Neutrophil (primary cell): ENCODE results near the gene PLEKHA6.
A peak's percentile ranks its signal among the peaks of the same experiment; 100 is the strongest.

Experiments used
- H3K27ac ChIP-seq: fragments of 200-600 bp; sonication (generic); 2 replicates; pipeline ENCODE4 v1.5.1; 2016; ENCODE audit warnings: mild to moderate bottlenecking, moderate library complexity
- H3K27me3 ChIP-seq: fragments of 200-600 bp; sonication (generic); 2 replicates; pipeline ENCODE4 v1.6.0; 2016; ENCODE audit warnings: mild to moderate bottlenecking
- H3K36me3 ChIP-seq: fragments of 200-600 bp; sonication (generic); 2 replicates; pipeline ENCODE4 v1.5.1; 2017
- H3K4me1 ChIP-seq, 2 experiments: fragments of 200-600 bp in 1 of 2; sonication (generic) in 1 of 2; 1 replicate in 1 of 2; 2 replicates in 1 of 2; pipeline versions ENCODE4 v1.5.1 to v1.6.1; 2013 to 2016; ENCODE audit warnings: low read depth in 1 of 2, low read length in 1 of 2, mild to moderate bottlenecking in 1 of 2, moderate library complexity in 1 of 2; ENCODE audit not compliant: control insufficient read depth in 1 of 2, insufficient read depth in 1 of 2
- H3K4me3 ChIP-seq, 2 experiments: fragments of 200-600 bp in 1 of 2; sonication (generic) in 1 of 2; 1 replicate in 1 of 2; 2 replicates in 1 of 2; pipeline ENCODE4 v1.5.1; 2013 to 2016; ENCODE audit warnings: low read depth in 1 of 2, low read length in 1 of 2, mild to moderate bottlenecking in 1 of 2, moderate library complexity in 1 of 2
- H3K9me3 ChIP-seq: fragments of 200-600 bp; sonication (generic); 2 replicates; pipeline ENCODE4 v1.5.1; 2016
- TF ChIP-seq, protein P1 (sequence below): fragments of 200-600 bp; sonication (generic); IDR thresholded peaks from 2 replicates; pipeline ENCODE4 v1.5.1; 2016; ENCODE audit warnings: antibody characterized with exemption

Gene PLEKHA6

DNA sequence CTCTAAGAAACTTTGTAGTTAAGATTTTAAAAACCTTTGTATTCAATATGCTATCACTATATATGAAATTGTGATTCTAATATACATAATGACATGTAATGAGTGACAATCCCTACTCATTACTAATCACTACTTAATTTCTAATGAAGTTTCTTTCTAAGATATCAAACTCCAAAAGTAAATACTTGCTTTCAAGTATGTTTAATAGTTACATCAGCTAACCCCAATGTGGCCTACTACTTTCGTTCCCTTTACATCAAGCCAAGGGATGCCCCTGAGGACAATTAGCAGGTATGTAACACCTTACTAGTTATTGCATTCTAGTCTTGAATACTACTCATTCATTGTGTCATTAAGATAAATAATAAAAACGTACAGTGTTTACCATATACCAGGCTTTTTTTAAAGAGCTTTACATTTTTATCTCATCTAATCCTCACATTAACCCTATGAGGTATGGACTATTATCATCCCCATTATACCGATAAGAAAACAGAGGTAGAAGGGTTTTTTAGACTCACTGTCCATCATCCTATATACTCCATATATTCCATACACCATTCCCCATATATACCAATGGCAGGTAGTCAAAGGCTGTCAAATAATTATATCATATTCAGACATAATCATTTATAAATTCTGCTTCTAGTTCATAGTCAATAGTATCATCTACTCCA is 47.7 kb upstream of the PLEKHA6 start:
- Histone ChIP-seq H3K27me3 (no peaks in the 10 kb centered on the region), H3K9me3 (no peaks in the 10 kb centered on the region), H3K4me1 (peaks cover 44 to 52% of the 10 kb centered on the region in 2 experiments), H3K4me3 (peak overlapping the region; percentile 89 to 94), H3K27ac (peak overlapping the region; percentile 98), H3K36me3 (peaks cover 42% of the 10 kb centered on the region)
- TF ChIP-seq, protein P1, sequence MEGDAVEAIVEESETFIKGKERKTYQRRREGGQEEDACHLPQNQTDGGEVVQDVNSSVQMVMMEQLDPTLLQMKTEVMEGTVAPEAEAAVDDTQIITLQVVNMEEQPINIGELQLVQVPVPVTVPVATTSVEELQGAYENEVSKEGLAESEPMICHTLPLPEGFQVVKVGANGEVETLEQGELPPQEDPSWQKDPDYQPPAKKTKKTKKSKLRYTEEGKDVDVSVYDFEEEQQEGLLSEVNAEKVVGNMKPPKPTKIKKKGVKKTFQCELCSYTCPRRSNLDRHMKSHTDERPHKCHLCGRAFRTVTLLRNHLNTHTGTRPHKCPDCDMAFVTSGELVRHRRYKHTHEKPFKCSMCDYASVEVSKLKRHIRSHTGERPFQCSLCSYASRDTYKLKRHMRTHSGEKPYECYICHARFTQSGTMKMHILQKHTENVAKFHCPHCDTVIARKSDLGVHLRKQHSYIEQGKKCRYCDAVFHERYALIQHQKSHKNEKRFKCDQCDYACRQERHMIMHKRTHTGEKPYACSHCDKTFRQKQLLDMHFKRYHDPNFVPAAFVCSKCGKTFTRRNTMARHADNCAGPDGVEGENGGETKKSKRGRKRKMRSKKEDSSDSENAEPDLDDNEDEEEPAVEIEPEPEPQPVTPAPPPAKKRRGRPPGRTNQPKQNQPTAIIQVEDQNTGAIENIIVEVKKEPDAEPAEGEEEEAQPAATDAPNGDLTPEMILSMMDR, result no peak

DNA sequence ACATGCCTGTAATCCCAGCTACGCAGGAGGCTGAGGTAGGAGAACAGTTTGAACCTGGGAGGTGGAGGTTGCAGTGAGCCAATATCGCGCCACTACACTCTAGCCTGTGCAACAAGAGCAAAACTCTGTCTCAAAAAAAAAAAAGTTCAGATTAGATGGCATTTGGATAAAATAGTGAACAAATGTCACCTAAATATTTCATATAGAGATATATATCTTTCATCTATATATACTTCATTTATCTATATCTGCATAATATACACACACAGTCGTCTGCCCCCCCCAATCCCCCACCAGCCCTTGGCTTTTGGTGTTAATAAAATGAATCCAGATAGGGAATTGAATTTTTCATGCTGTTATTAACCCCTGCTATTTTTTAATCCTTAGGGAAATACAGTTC is 46.9 kb upstream of the PLEKHA6 start:
- Histone ChIP-seq H3K36me3 (peaks cover 50% of the 10 kb centered on the region), H3K4me3 (peak overlapping the region; percentile 89 to 94), H3K4me1 (peaks cover 38 to 48% of the 10 kb centered on the region in 2 experiments), H3K27ac (no peak overlapping the region), H3K27me3 (no peaks in the 10 kb centered on the region), H3K9me3 (no peaks in the 10 kb centered on the region)
- TF ChIP-seq, protein P1, result no peak

DNA sequence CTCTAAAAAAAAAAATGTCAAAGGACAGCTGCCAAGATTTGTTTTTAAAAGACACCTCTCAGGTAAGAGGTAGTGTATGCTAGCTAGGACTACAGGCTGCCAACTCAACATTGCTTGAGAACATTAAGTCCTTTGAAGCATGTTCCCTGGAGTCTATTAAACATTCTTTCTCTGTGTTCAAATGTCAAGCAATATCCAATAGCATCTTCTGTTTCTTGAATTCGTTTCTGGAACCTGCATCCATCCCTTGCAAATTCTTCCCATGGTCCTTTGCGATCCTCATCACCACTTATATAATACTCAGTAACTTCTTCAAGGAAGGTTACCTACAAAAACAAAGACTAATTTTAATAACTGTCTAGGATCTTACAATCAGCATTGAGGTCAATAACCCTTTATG is 46.3 kb upstream of the PLEKHA6 start:
- H3K4me3 ChIP-seq, result no peak overlapping the region
- no peaks in the 10 kb centered on the region for H3K9me3 ChIP-seq
- H3K27ac ChIP-seq, result no peak overlapping the region
- peaks cover 54% of the 10 kb centered on the region for H3K36me3 ChIP-seq
- H3K27me3 ChIP-seq, result no peaks in the 10 kb centered on the region
- TF ChIP-seq, protein P1, result no peak
- peaks cover 38 to 48% of the 10 kb centered on the region in 2 experiments for H3K4me1 ChIP-seq

DNA sequence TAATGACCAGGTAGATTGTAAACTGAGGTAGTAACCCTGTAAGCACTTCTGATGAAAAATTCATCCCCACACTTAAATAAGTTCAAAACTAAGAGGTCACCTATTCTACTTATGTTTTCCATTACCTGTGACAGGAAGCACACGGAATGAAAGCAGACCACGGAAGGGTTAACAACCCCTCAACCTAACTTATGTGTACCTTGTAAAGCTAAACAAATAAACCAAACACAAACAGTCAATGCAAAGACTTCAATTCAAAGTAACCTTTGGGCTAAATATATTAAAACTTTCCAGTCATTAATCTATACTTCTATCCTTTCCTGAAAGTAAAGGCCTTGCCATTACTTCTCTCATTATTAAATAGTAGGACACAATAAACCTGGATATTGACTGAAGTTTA is 44.9 kb upstream of the PLEKHA6 start:
- Histone ChIP-seq H3K36me3 (peaks cover 68% of the 10 kb centered on the region), H3K27ac (no peak overlapping the region), H3K9me3 (no peaks in the 10 kb centered on the region), H3K27me3 (no peaks in the 10 kb centered on the region), H3K4me3 (no peak overlapping the region), H3K4me1 (peaks cover 30 to 34% of the 10 kb centered on the region in 2 experiments)
- TF ChIP-seq, protein P1, result no peak

DNA sequence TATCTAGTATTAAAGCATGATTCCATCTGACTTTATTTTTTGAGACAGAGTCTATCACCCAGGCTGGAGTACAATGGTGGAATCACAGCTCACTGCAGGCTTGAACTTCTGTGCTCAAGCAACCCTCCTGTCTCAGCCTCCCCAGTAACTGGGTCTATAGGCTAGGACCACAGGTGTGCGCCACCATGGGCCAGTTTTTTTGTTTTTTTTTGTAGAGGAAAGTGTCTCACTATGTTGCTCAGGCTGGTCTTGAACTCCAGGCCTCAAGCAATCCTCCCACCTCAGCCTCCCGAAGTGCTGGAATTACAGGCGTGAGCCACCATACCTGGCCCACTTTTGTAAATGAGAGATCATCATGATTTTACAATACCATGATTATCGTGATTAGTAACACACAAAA is 42.7 kb upstream of the PLEKHA6 start:
- no peaks in the 10 kb centered on the region for H3K9me3 ChIP-seq
- no peaks in the 10 kb centered on the region for H3K27me3 ChIP-seq
- H3K4me3 ChIP-seq, result no peak overlapping the region
- peaks cover 11 to 12% of the 10 kb centered on the region in 2 experiments for H3K4me1 ChIP-seq
- TF ChIP-seq, protein P1, result no peak
- no peak overlapping the region for H3K27ac ChIP-seq
- peaks cover 86% of the 10 kb centered on the region for H3K36me3 ChIP-seq
